Skin epidermis (tissue), 12 donors: ENCODE data around the gene BOC.

Experiments used
- H3K27ac ChIP-seq, 21 experiments: fragments of 200-600 bp; sonication (generic) in 11 of 21; one replicate each; pipeline ENCODE4 v1.5.0; 2020; ENCODE audit warnings: mild to moderate bottlenecking in 3 of 21, inconsistent platforms in 2 of 21, moderate library complexity in 2 of 21
- H3K4me3 ChIP-seq, 7 experiments: fragments of 200-600 bp; sonication (generic) in 2 of 7; one replicate each; pipeline ENCODE4 v1.5.0; 2020; ENCODE audit warnings: inconsistent platforms in 2 of 7, mild to moderate bottlenecking in 2 of 7, moderate library complexity in 1 of 7

BOC gene

DNA sequence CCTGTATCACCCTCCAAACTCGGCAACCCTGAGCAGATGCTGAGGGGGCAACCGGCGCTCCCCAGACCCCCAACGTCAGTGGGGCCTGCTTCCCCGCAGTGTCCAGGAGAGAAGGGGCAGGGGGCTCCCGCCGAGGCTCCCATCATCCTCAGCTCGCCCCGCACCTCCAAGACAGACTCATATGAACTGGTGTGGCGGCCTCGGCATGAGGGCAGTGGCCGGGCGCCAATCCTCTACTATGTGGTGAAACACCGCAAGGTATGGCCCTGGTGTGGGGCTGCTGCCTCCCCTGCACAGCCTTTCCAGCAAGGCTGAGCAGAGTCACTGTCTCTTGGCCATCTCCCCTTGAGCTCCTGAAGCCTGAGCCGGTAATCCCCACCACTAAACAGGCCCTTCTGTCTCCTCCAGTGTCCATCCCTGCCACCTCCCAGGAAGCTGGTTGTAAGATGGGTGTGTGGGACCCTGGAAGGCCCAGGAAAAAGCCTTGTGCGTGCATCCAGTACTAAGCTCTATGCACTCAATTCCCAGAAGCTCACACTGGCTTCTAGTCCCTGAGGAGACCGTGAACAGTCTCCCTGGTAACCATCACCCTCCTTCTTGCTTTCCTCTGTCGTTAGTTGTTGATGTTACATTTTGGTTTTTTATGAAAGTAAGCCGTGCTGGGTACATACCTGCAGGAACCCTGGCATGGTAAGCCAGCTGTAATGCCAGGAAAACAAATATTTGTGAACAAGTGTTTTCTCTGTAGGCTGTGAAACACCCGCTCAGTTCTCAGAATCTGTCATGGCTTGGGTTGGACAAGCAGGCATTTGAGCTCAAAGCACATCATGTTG lies 63.3 kb downstream of the BOC start:
- Histone ChIP-seq H3K27ac (peak overlapping the region in 11 of 21 experiments; percentile 22 to 85 (median 49)), H3K4me3 (no peak overlapping the region)

GRCh38 chr3:113275258-113275556 lies 63.9 kb downstream of the BOC start:
- peak overlapping the region in 9 of 21 experiments; percentile 22 to 87 (median 76) for H3K27ac ChIP-seq

DNA sequence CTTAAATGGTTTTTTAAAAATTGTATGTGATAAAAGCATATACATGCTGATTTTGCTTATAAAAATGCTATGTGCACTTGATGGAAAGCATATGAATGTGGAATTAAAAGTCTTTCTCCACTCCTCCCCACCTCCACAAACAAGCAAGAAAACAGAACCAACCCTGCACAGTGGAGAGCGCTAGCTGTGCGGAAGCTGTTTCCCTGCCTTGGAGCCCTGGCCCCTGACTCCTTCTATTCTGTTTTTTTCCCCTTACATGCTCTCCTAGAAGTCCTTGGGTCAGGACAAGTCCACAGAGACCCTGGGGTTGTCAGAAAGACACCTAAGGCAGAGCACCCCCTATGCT lies 64.2 kb downstream of the BOC start:
- Histone ChIP-seq H3K4me3 (no peak overlapping the region), H3K27ac (peak overlapping the region in 20 of 21 experiments; percentile 24 to 87 (median 74))

More at GRCh38 chr3:113275258-113275556, 63.9 kb downstream of the BOC start:
- no peak overlapping the region for H3K4me3 ChIP-seq

DNA sequence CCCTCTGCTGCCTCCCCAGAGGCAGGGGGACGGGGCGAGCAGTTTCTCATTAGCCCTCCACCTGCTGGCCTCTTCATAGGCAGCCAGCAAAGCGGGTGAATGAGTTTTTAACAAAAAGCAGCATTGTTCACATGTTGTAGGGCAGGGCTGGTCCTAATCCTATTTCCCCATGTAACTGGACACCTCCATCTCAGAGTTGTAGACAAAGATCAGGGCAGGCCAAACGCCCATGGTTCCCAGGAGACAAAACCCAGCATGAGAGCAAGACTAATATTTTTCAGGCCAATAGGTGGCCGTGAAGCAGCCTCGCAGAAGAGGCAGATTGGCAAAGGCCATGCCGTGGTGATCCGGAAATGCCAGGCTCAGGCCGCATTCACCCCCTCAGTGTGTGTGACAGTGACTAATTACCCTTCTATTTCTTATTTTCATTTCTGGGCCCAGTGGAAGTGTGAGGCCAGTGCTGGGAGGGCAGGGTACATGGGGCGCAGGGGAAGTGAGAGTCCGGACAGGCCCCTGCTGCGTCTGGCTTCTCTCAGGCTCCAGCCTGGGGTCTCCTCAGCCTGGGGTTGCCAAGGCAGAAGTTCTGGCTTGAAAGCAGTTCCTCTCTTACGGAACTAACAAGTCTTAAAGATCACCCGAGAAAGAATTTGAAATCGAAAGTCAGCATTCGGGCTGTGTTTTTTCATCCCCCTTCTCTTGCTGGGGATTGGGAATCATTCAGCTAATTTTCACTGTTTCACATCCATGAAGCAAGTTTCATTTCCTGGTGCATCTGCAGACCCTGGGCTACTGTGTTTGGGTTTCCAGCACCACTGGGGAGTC lies 64.8 kb downstream of the BOC start:
- Histone ChIP-seq H3K4me3 (peak overlapping the region in 1 of 7 experiments; percentile 1), H3K27ac (peak overlapping the region; percentile 16 to 87 (median 73))

DNA sequence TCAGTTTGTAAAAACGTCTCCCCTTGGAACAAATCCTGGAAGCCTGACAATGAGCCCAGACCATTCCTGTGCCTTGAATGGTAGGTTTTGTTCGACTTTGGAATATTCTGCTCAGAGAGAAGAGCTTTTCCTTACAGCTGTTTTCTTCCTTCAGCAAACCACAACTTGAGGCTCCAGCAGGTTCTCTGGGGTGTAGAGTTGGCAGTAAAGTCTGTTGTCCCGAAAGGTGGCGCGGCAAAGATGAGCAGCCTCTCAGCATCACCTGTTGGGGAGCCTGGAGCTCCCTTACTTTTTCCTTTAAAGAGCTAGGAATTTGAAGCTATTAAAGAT lies 65.4 kb downstream of the BOC start:
- Histone ChIP-seq H3K27ac (peak overlapping the region in 19 of 21 experiments; percentile 24 to 87 (median 75)), H3K4me3 (peak overlapping the region in 1 of 7 experiments; percentile 1)

GRCh38 chr3:113277414-113277813 lies 66.1 kb downstream of the BOC start:
- H3K4me3 ChIP-seq, result no peak overlapping the region
- H3K27ac ChIP-seq, result peak overlapping the region in 5 of 21 experiments; percentile 17 to 81 (median 72)

- H3K27ac ChIP-seq, result peak overlapping the region in 5 of 21 experiments; percentile 9 to 47 (median 16)
- no peak overlapping the region for H3K4me3 ChIP-seq
These were observed 66.7 kb downstream of the BOC start for GRCh38 chr3:113277941-113278598.

DNA sequence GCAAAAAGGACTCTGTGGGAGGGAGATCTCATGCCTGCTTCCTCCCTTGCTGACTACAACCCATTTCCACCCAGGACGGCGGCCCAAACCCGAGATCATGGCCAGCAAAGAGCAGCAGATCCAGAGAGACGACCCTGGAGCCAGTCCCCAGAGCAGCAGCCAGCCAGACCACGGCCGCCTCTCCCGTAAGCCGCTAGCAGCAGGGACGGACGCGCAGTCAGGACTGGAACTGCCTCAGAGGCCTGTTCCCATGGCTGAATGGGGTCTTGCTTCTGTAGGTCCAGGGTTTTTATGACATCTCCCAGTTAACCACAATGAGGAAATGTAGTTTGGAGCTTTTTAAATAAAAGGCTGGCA lies 67.2 kb downstream of the BOC start:
- Histone ChIP-seq H3K4me3 (no peak overlapping the region), H3K27ac (peak overlapping the region in 6 of 21 experiments; percentile 9 to 47 (median 28))

- H3K27ac ChIP-seq, result no peak overlapping the region
- H3K4me3 ChIP-seq, result no peak overlapping the region
These were observed 68.3 kb downstream of the BOC start for GRCh38 chr3:113279686-113280085.

- peak overlapping the region in 1 of 21 experiments; percentile 29 for H3K27ac ChIP-seq
- no peak overlapping the region for H3K4me3 ChIP-seq
These were observed 71.9 kb downstream of the BOC start for GRCh38 chr3:113283306-113283705.

DNA sequence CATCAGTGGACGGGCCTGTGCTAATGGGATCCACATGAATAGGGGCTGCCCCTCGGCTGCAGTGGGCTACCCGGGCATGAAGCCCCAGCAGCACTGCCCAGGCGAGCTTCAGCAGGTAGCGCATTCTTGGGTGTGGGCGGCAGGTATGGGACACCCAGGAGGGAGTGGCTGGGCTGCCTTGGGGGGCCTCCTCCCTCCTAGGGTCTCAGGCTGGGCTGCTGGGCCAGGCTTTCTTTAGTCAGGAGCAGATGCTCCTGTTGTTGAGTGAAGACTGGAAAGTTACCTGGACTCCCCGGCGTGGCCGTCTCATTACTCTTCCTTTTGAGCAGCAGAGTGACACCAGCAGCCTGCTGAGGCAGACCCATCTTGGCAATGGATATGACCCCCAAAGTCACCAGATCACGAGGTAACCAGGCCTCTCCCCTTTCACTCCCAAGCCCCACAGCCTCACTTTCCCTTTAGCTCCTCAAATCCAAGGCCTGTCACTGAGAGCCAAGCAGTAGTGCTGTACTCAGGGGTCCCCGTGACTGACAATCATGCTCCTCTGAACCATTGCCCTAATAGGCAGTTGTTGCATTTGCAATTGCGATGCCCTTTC lies 73.2 kb downstream of the BOC start:
- Histone ChIP-seq H3K27ac (peak overlapping the region in 13 of 21 experiments; percentile 4 to 78 (median 59)), H3K4me3 (no peak overlapping the region)

- peak overlapping the region in 12 of 21 experiments; percentile 9 to 78 (median 58) for H3K27ac ChIP-seq
- H3K4me3 ChIP-seq, result no peak overlapping the region
These were observed 73.9 kb downstream of the BOC start for GRCh38 chr3:113285226-113285625.

DNA sequence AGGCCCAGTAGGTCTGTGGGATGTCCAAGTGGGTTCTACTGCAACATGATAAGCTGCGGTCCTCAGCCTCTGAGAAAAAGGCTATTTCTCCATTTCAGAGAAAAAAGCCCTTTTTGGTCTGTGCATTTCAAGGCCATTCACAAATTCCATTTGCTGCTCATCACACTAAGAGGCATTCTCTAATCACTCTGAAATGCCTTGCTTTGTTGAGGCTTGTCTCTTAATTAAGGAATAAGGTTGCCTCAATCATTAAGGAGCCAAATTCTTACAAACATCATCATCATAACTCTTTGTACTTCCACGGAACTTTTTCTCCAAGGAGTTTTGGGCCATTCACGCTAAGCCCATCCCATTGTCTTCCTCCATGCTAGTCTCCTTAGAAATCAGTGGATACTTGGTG lies 74.4 kb downstream of the BOC start:
- peak overlapping the region in 15 of 21 experiments; percentile 6 to 78 (median 54) for H3K27ac ChIP-seq

DNA sequence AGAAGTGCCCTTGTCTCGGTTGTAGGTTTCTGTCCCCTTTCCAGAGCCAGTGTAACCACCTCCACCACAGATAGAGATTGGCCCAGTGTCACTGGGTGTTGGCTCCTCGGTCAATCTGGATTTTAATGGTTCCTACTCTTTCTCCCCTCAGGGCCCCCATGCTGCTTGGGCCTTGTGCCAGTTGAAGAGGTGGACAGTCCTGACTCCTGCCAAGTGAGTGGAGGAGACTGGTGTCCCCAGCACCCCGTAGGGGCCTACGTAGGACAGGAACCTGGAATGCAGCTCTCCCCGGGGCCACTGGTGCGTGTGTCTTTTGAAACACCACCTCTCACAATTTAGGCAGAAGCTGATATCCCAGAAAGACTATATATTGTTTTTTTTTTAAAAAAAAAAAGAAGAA lies 75.2 kb downstream of the BOC start:
- peak overlapping the region in 16 of 21 experiments; percentile 6 to 78 (median 48) for H3K27ac ChIP-seq

More for the DNA sequence above, 74.4 kb downstream of the BOC start:
- H3K4me3 ChIP-seq, result no peak overlapping the region

GRCh38 chr3:113287111-113287802 lies 75.9 kb downstream of the BOC start:
- Histone ChIP-seq H3K4me3 (no peak overlapping the region), H3K27ac (peak overlapping the region in 14 of 21 experiments; percentile 8 to 77 (median 48))

More for the DNA sequence above, 75.2 kb downstream of the BOC start:
- H3K4me3 ChIP-seq, result no peak overlapping the region

DNA sequence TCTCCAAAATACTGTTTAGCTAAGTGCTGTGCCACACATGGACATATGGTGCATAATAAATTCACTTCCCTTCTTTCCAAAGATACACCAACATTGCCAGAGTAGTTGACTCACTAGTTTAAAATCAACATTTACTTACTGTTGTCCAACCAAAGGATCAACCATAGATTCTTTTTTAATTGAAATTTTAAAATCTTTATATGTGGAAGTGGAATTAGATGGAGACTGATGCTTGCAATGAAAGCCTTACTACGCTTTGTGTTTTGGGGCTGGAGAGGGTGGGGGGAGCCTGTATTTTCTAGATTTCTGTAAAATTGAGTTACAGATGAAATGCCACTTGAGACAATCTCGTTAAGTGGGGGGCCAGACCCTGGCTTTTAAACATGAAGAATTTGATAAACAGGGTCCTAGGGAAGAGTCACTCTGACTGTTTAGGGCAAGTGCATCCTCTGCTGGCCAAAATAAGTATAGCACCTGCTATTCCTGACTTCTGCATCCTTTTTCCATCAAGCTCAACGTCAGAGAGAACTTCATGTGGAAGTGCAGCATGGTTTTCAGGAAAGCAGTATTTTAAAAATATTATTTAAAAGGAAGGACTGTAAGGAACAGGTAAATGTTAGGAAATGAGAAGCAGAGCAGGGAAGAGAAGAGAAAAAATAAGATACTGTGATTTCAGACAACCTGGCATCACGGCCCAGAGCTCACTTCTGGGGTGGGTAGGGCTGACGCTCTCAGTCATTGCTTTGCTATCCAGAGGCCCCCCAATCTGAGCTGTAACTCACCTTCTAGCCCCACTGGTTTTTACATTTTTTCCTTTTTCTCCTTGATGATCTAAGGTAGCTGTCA lies 76.7 kb downstream of the BOC start:
- Histone ChIP-seq H3K27ac (peak overlapping the region in 1 of 21 experiments; percentile 29), H3K4me3 (no peak overlapping the region)

DNA sequence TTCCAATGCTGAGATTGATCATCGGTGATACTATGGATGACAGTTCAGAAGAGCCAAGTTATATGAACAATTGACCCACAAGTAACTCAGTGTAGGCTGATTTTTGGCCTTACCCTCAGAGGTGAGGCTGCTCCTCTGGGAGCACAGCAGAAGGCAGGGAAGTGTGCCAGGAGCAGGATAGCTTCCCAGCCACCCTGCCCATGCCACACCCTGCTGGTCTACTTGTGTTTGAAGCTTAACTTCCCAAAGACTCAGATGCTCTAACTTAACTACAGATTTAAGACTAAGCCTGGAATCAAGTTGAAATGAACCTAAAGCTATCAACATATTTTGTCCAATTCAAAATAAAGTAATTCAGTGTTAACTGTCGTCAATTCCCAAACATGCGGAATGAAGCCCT lies 77.5 kb downstream of the BOC start:
- Histone ChIP-seq H3K27ac (peak overlapping the region in 2 of 21 experiments; percentile 8 to 29), H3K4me3 (no peak overlapping the region)

DNA sequence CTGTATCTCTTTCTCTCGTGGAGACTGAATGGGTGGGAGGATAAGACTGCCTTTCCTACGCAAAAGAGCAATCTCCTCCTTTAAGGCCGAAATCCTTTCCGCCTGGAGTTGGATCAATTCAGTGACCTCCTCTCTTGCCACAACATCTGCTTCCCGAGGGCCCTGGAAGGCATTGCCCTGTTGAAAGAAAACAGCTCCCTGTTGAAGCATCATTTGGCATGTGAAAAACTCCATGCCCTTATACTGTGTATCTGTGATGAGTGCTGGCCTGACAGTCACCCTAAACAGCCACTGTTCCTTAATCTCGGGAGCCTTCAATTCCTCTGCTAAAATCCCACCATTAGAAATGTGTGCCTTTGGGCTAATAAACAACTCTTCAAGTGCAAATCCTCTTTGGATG lies 80.2 kb downstream of the BOC start:
- no peak overlapping the region for H3K4me3 ChIP-seq
- H3K27ac ChIP-seq, result no peak overlapping the region
